Stimulated activated effector memory CD8-positive, alpha-beta T cell treated with anti-CD3 and anti-CD28 coated beads, Interleukin-12 subunit alpha, Interleukin-12 subunit beta, amount 100 ng/mL, for 72 hours (primary cell): Measurements from ENCODE around the gene BCL2L1.
"Not testable (repeated sequence)": the region's sequence is repeated elsewhere in the genome, so short reads cannot be mapped to it uniquely, and the experiment has no call there.

Experiments
- ATAC-seq: fragments of 150-1000 bp; cut with Tn5 transposase; 2 replicates; pipeline ENCODE4 v1.10.0; 2021
- DNase-seq, 2 donors: peaks; one replicate each; pipeline ENCODE4 v3.0.0; 2021 to 2022; ENCODE audit warnings: low spot score in 2 of 2
- H3K27ac Mint-ChIP-seq: one replicate; pipeline ENCODE4 v1.8.0; 2022; ENCODE audit warnings: mild to moderate bottlenecking, mixed read lengths
- H3K36me3 Mint-ChIP-seq: one replicate; pipeline ENCODE4 v1.8.0; 2022; ENCODE audit warnings: mild to moderate bottlenecking, mixed read lengths
- H3K4me1 Mint-ChIP-seq: one replicate; pipeline ENCODE4 v1.8.0; 2022; ENCODE audit warnings: mixed read lengths
- H3K4me3 Mint-ChIP-seq: one replicate; pipeline ENCODE4 v1.8.0; 2022; ENCODE audit warnings: mild to moderate bottlenecking, mixed read lengths
- H3K9me3 Mint-ChIP-seq: one replicate; pipeline ENCODE4 v1.8.0; 2022; ENCODE audit warnings: mixed read lengths

The BCL2L1 gene

GRCh38 chr20:31679357-31680285 is 43.0 kb downstream of the BCL2L1 start:
- DNase-seq (no peak), ATAC-seq (no peak)
- no peaks in the 10 kb centered on the region for H3K9me3 Mint-ChIP-seq
- H3K4me3 Mint-ChIP-seq = peak overlapping the region; percentile 97
- peaks cover 94% of the 10 kb centered on the region for H3K4me1 Mint-ChIP-seq
- peak overlapping the region; percentile 99 for H3K27ac Mint-ChIP-seq
- peaks cover 100% of the 10 kb centered on the region for H3K36me3 Mint-ChIP-seq

GRCh38 chr20:31678389-31679356 is 44.0 kb downstream of the BCL2L1 start:
- Mint-ChIP-seq H3K27ac (peak overlapping the region; percentile 99), H3K4me1 (peaks cover 95% of the 10 kb centered on the region), H3K36me3 (peaks cover 100% of the 10 kb centered on the region), H3K9me3 (no peaks in the 10 kb centered on the region), H3K4me3 (peak overlapping the region; percentile 97)
- no peak for ATAC-seq
- DNase-seq = no peak

GRCh38 chr20:31677553-31678260 is 45.0 kb downstream of the BCL2L1 start:
- Mint-ChIP-seq H3K36me3 (peaks cover 100% of the 10 kb centered on the region), H3K4me1 (peaks cover 94% of the 10 kb centered on the region), H3K4me3 (peak overlapping the region; percentile 97), H3K9me3 (no peaks in the 10 kb centered on the region), H3K27ac (peak overlapping the region; percentile 99)
- DNase-seq (no peak), ATAC-seq (no peak)

GRCh38 chr20:31676609-31676989 is 46.1 kb downstream of the BCL2L1 start:
- peaks cover 100% of the 10 kb centered on the region for H3K36me3 Mint-ChIP-seq
- H3K4me3 Mint-ChIP-seq = peak overlapping the region; percentile 97
- H3K4me1 Mint-ChIP-seq = peaks cover 94% of the 10 kb centered on the region
- no peaks in the 10 kb centered on the region for H3K9me3 Mint-ChIP-seq
- ATAC-seq = no peak
- DNase-seq = no peak
- peak overlapping the region; percentile 99 for H3K27ac Mint-ChIP-seq

GRCh38 chr20:31675828-31676608 is 46.6 kb downstream of the BCL2L1 start:
- ATAC-seq = peak; percentile 82
- DNase-seq = peak; percentile 50 to 86
- Mint-ChIP-seq H3K9me3 (no peaks in the 10 kb centered on the region), H3K4me3 (peak overlapping the region; percentile 97), H3K36me3 (peaks cover 100% of the 10 kb centered on the region), H3K4me1 (peaks cover 94% of the 10 kb centered on the region), H3K27ac (peak overlapping the region; percentile 99)

- H3K9me3 Mint-ChIP-seq = no peaks in the 10 kb centered on the region
- peak overlapping the region; percentile 99 for H3K27ac Mint-ChIP-seq
- H3K4me1 Mint-ChIP-seq = peaks cover 94% of the 10 kb centered on the region
- peaks cover 100% of the 10 kb centered on the region for H3K36me3 Mint-ChIP-seq
- H3K4me3 Mint-ChIP-seq = peak overlapping the region; percentile 97
- peak; percentile 34 to 83 for DNase-seq
- peak; percentile 82 for ATAC-seq
These were observed 47.5 kb downstream of the BCL2L1 start for GRCh38 chr20:31674895-31675827.

- Mint-ChIP-seq H3K4me1 (peaks cover 98% of the 10 kb centered on the region), H3K9me3 (no peaks in the 10 kb centered on the region), H3K27ac (peak overlapping the region; percentile 99), H3K4me3 (peak overlapping the region; percentile 97), H3K36me3 (peaks cover 100% of the 10 kb centered on the region)
- ATAC-seq (no peak), DNase-seq (no peak)
These were observed 48.7 kb downstream of the BCL2L1 start for GRCh38 chr20:31673943-31674463.

GRCh38 chr20:31673435-31673834 is 49.2 kb downstream of the BCL2L1 start:
- Mint-ChIP-seq H3K27ac (peak overlapping the region; percentile 99), H3K4me3 (no peak overlapping the region), H3K9me3 (no peaks in the 10 kb centered on the region), H3K36me3 (peaks cover 100% of the 10 kb centered on the region), H3K4me1 (peaks cover 94% of the 10 kb centered on the region)
- DNase-seq = no peak
- ATAC-seq = no peak

GRCh38 chr20:31671324-31671723 is 51.3 kb downstream of the BCL2L1 start:
- DNase-seq = no peak
- peaks cover 100% of the 10 kb centered on the region for H3K36me3 Mint-ChIP-seq
- H3K9me3 Mint-ChIP-seq = no peaks in the 10 kb centered on the region
- no peak overlapping the region for H3K4me3 Mint-ChIP-seq
- ATAC-seq = no peak
- peak overlapping the region; percentile 99 for H3K27ac Mint-ChIP-seq
- H3K4me1 Mint-ChIP-seq = peaks cover 95% of the 10 kb centered on the region

GRCh38 chr20:31670371-31671228 is 52.1 kb downstream of the BCL2L1 start:
- Mint-ChIP-seq H3K27ac (peak overlapping the region; percentile 99), H3K9me3 (no peaks in the 10 kb centered on the region), H3K4me1 (peaks cover 95% of the 10 kb centered on the region), H3K36me3 (peaks cover 100% of the 10 kb centered on the region), H3K4me3 (no peak overlapping the region)
- no peak for DNase-seq
- no peak for ATAC-seq

GRCh38 chr20:31669876-31670275 is 52.8 kb downstream of the BCL2L1 start:
- DNase-seq (no peak), ATAC-seq (no peak)
- peak overlapping the region; percentile 99 for H3K27ac Mint-ChIP-seq
- no peak overlapping the region for H3K4me3 Mint-ChIP-seq
- peaks cover 100% of the 10 kb centered on the region for H3K36me3 Mint-ChIP-seq
- no peaks in the 10 kb centered on the region for H3K9me3 Mint-ChIP-seq
- peaks cover 95% of the 10 kb centered on the region for H3K4me1 Mint-ChIP-seq

- peaks cover 100% of the 10 kb centered on the region for H3K36me3 Mint-ChIP-seq
- peaks cover 95% of the 10 kb centered on the region for H3K4me1 Mint-ChIP-seq
- not testable (repeated sequence) for H3K9me3 Mint-ChIP-seq, DNase-seq, H3K4me3 Mint-ChIP-seq, ATAC-seq
- peak overlapping the region; percentile 99 for H3K27ac Mint-ChIP-seq
These were observed 53.7 kb downstream of the BCL2L1 start for GRCh38 chr20:31668944-31669343.
